Astrocyte of the cerebellum (primary cell): ENCODE results near the gene SGPP2.
"Not testable (repeated sequence)": the region's sequence is repeated elsewhere in the genome, so short reads cannot be mapped to it uniquely, and the experiment has no call there.

Experiments
- DNase-seq: peaks from one replicate; pipeline ENCODE4 v3.0.0-alpha.2; 2011; ENCODE audit warnings: low read depth
- H3K4me3 ChIP-seq: 2 replicates; pipeline ENCODE4 v1.5.1; 2011; ENCODE audit warnings: mild to moderate bottlenecking, low read depth, low read length, moderate library complexity
- CTCF ChIP-seq: IDR thresholded peaks from 2 replicates; pipeline ENCODE4 v1.5.1; 2012; ENCODE audit warnings: low read length, low read depth, moderate library complexity, mild to moderate bottlenecking; ENCODE audit errors: missing control alignments
- in situ Hi-C: cut with HindIII; loops from 2 replicates; pipeline ENCODE4 v1.10.0; 2017; ENCODE audit warnings: low sequenced_read_pairs

SGPP2 gene

GRCh38 chr2:222393733-222394267, 30.5 kb upstream of the SGPP2 start:
- no peak overlapping the region for H3K4me3 ChIP-seq
- in situ Hi-C loops = no loop called here
- DNase-seq = no peak

GRCh38 chr2:222398446-222398885, 25.9 kb upstream of the SGPP2 start:
- no peak for DNase-seq
- no peak for TF ChIP-seq CTCF
- H3K4me3 ChIP-seq = no peak overlapping the region

More at GRCh38 chr2:222393733-222394267, 30.5 kb upstream of the SGPP2 start:
- no peak for TF ChIP-seq CTCF

GRCh38 chr2:222399038-222399783, 25.1 kb upstream of the SGPP2 start:
- DNase-seq = no peak
- no peak for TF ChIP-seq CTCF
- H3K4me3 ChIP-seq = no peak overlapping the region
- in situ Hi-C loops = no loop called here

More at GRCh38 chr2:222398446-222398885, 25.9 kb upstream of the SGPP2 start:
- in situ Hi-C loops = no loop called here

GRCh38 chr2:222404151-222404905, 20.0 kb upstream of the SGPP2 start:
- no peak for TF ChIP-seq CTCF
- DNase-seq = no peak
- in situ Hi-C loops = no loop called here

GRCh38 chr2:222408684-222409083, 15.7 kb upstream of the SGPP2 start:
- no peak overlapping the region for H3K4me3 ChIP-seq
- no peak for DNase-seq
- in situ Hi-C loops = no loop called here
- no peak for TF ChIP-seq CTCF

More at GRCh38 chr2:222404151-222404905, 20.0 kb upstream of the SGPP2 start:
- H3K4me3 ChIP-seq = no peak overlapping the region

GRCh38 chr2:222410534-222410933, 13.8 kb upstream of the SGPP2 start:
- no peak overlapping the region for H3K4me3 ChIP-seq
- in situ Hi-C loops = no loop called here
- no peak for TF ChIP-seq CTCF
- DNase-seq = no peak

- H3K4me3 ChIP-seq, in situ Hi-C loops, DNase-seq: not testable (repeated sequence)
Observed at GRCh38 chr2:222412334-222412733, 12.0 kb upstream of the SGPP2 start.
